Measurements from ENCODE around the gene ZNF497. TPM values are rescaled to one million over a fixed set of nuclear protein-coding genes. Genes with fewer than 3 reads are reported as not detected.
A peak's percentile ranks its signal among the peaks of the same experiment; 100 is the strongest.

The ZNF497 gene
- total and polyA plus RNA-seq, 2 of the 13 experiments (the other 11 are each of a cell fraction or from before 2014, with no cell fraction given), result 1.5 to 1.9 TPM

DNA sequence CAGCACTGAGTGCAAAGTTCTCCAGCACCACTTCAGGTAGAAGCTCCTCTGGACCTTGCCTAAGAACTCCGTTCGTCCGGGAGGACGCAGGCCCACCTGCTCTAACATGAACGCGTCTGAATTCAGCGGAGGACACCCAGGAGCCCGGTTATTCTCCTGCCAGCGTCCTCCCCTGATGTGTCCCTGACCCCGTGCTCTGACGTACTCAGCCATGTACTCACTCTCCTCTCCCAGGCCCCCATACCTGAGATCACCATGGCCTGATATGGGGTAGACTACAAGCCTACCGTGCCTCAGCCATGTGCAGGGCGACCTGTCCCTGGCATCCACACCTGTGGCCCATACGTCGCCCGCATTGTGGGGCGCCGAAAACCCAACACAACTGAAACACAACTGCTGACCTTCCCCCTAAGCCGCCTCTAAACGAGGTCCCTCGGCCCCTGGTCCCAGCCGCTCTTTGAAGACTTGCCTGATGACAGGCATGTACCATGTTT, 45.2 kb upstream of the ZNF497 start (continued):
- TF ChIP-seq, protein P1, sequence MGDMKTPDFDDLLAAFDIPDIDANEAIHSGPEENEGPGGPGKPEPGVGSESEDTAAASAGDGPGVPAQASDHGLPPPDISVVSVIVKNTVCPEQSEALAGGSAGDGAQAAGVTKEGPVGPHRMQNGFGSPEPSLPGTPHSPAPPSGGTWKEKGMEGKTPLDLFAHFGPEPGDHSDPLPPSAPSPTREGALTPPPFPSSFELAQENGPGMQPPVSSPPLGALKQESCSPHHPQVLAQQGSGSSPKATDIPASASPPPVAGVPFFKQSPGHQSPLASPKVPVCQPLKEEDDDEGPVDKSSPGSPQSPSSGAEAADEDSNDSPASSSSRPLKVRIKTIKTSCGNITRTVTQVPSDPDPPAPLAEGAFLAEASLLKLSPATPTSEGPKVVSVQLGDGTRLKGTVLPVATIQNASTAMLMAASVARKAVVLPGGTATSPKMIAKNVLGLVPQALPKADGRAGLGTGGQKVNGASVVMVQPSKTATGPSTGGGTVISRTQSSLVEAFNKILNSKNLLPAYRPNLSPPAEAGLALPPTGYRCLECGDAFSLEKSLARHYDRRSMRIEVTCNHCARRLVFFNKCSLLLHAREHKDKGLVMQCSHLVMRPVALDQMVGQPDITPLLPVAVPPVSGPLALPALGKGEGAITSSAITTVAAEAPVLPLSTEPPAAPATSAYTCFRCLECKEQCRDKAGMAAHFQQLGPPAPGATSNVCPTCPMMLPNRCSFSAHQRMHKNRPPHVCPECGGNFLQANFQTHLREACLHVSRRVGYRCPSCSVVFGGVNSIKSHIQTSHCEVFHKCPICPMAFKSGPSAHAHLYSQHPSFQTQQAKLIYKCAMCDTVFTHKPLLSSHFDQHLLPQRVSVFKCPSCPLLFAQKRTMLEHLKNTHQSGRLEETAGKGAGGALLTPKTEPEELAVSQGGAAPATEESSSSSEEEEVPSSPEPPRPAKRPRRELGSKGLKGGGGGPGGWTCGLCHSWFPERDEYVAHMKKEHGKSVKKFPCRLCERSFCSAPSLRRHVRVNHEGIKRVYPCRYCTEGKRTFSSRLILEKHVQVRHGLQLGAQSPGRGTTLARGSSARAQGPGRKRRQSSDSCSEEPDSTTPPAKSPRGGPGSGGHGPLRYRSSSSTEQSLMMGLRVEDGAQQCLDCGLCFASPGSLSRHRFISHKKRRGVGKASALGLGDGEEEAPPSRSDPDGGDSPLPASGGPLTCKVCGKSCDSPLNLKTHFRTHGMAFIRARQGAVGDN (CRISPR knock-in tag; IDR thresholded peaks at IDR 0.05), result peak; percentile 63
- TF ChIP-seq KDM3A (CRISPR knock-in tag; IDR thresholded peaks at IDR 0.05; ENCODE audit: low read depth) (peak; percentile 39; the same call in 1 of the 2 replicates), ZNF232 (CRISPR knock-in tag; IDR thresholded peaks at IDR 0.05; ENCODE audit: borderline replicate concordance) (peak; percentile 47), IKZF1 (IDR thresholded peaks at IDR 0.05) (no peak), ZMYM2 (CRISPR knock-in tag; IDR thresholded peaks at IDR 0.05) (0 out of 2 replicates have a peak, but pooled peaks have one; percentile 17), ZNF589 (CRISPR knock-in tag; conservative IDR thresholded peaks at IDR 0.05) (peak; percentile 48; the same call in 1 of the 2 replicates), CREB1 (IDR thresholded peaks at IDR 0.05) (peak; percentile 43; the same call in 1 of the 2 replicates), CREB1 (CRISPR knock-in tag; IDR thresholded peaks at IDR 0.05) (no peak), ZSCAN20 (CRISPR knock-in tag; IDR thresholded peaks at IDR 0.05; ENCODE audit: borderline replicate concordance) (0 out of 2 replicates have a peak, but pooled peaks have one; percentile 11), ZSCAN25 (CRISPR knock-in tag; IDR thresholded peaks at IDR 0.05) (no peak), ZNF331 (CRISPR knock-in tag; IDR thresholded peaks at IDR 0.05) (no peak), TP53 (CRISPR knock-in tag; conservative IDR thresholded peaks at IDR 0.05) (no peak), RARA (CRISPR knock-in tag; IDR thresholded peaks at IDR 0.05) (no peak), HCFC1 (IDR thresholded peaks at IDR 0.05; ENCODE audit: low read depth, low read length) (no peak), ZNF468 (CRISPR knock-in tag; IDR thresholded peaks at IDR 0.05) (0 out of 2 replicates have a peak, but pooled peaks have one; percentile 45), ZNF607 (CRISPR knock-in tag; IDR thresholded peaks at IDR 0.05; ENCODE audit: borderline replicate concordance) (peak; percentile 40; the same call in 1 of the 2 replicates), PRPF4 (IDR thresholded peaks at IDR 0.05; ENCODE audit: low read depth, low read length, poor library complexity, severe bottlenecking) (no peak), NCOA1 (CRISPR knock-in tag; IDR thresholded peaks at IDR 0.05) (peak; percentile 74; the same call in 1 of the 2 replicates), SYNCRIP (IDR thresholded peaks at IDR 0.05; ENCODE audit: insufficient read depth, low read depth, low read length) (no peak), MED1 (CRISPR knock-in tag; IDR thresholded peaks at IDR 0.05) (peak; percentile 3; the same call in 1 of the 2 replicates)
- TF ChIP-seq, protein P2, sequence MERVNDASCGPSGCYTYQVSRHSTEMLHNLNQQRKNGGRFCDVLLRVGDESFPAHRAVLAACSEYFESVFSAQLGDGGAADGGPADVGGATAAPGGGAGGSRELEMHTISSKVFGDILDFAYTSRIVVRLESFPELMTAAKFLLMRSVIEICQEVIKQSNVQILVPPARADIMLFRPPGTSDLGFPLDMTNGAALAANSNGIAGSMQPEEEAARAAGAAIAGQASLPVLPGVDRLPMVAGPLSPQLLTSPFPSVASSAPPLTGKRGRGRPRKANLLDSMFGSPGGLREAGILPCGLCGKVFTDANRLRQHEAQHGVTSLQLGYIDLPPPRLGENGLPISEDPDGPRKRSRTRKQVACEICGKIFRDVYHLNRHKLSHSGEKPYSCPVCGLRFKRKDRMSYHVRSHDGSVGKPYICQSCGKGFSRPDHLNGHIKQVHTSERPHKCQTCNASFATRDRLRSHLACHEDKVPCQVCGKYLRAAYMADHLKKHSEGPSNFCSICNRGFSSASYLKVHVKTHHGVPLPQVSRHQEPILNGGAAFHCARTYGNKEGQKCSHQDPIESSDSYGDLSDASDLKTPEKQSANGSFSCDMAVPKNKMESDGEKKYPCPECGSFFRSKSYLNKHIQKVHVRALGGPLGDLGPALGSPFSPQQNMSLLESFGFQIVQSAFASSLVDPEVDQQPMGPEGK (CRISPR knock-in tag; IDR thresholded peaks at IDR 0.05), result peak; percentile 19; the same call in 1 of the 2 replicates
- TF ChIP-seq, protein P3, sequence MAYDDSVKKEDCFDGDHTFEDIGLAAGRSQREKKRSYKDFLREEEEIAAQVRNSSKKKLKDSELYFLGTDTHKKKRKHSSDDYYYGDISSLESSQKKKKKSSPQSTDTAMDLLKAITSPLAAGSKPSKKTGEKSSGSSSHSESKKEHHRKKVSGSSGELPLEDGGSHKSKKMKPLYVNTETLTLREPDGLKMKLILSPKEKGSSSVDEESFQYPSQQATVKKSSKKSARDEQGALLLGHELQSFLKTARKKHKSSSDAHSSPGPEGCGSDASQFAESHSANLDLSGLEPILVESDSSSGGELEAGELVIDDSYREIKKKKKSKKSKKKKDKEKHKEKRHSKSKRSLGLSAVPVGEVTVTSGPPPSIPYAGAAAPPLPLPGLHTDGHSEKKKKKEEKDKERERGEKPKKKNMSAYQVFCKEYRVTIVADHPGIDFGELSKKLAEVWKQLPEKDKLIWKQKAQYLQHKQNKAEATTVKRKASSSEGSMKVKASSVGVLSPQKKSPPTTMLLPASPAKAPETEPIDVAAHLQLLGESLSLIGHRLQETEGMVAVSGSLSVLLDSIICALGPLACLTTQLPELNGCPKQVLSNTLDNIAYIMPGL (CRISPR knock-in tag; IDR thresholded peaks at IDR 0.05; ENCODE audit: borderline replicate concordance in 1 of 2, low read depth in 1 of 2), result peak in 1 of 2 experiments; percentile 1; a peak in 1 of 4 replicates
